Measurements from ENCODE around the gene LILRB3. TPM values are rescaled to one million over a fixed set of nuclear protein-coding genes. Genes with fewer than 3 reads are reported as not detected.
"Not testable (repeated sequence)": the region's sequence is repeated elsewhere in the genome, so short reads cannot be mapped to it uniquely, and the experiment has no call there.

The LILRB3 gene
- total RNA-seq, 2 experiments from 2014 or later = 5.3 to 5.8 TPM

DNA sequence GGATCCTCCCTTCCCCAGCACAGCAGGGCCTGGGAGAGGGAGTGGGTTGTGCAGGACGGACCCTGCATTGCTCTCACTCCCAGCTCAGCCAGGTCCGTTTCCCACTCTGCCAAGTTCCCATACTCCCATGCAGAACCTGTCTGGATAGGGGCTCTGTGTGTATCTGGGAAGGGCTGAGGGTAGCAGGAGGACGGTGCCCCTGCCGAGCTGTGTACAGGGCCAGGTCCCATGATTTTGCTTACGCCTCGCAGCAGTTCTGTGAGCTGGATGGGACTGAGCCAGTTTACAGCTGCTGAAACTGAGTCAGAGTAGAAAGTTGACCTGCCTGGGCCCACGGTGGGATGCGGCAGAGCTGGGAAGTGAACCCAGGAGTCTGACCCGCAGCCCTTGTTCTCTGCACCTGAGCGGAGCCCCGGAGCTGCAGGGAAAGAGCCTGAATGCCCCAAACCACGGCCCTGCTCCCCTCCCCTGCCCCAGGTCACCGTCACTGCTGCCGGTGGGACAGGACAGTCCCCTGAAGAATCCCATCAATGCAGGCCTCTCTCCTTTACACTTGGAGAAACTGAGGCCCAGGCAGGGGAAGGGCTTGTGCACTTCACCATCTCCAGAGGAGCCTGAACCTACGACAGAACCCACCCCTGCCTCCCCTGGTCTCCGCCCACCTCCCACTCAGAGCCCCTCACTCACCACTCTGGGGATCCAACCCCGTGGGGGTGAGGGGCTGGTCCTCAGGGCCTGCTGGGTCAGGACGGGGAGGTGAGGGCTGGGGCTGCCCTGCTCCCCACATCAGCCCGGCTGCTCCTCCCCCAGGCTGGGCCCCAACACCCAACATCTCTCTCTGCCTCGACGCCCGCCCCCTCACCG is 30.8 kb upstream of the LILRB3 start:
- CTCF ChIA-PET = no interaction called here
- Mint-ChIP-seq H3K4me1 (no peaks in the 10 kb centered on the region), H3K4me3 (no peak overlapping the region), H3K36me3 (ENCODE audit: low read depth) (no peaks in the 10 kb centered on the region), H3K27me3 (peaks cover 20% of the 10 kb centered on the region), H3K27ac (no peak overlapping the region), H3K9me3 (no peaks in the 10 kb centered on the region)
- no peak for DNase-seq
- POLR2A ChIA-PET = no interaction called here

DNA sequence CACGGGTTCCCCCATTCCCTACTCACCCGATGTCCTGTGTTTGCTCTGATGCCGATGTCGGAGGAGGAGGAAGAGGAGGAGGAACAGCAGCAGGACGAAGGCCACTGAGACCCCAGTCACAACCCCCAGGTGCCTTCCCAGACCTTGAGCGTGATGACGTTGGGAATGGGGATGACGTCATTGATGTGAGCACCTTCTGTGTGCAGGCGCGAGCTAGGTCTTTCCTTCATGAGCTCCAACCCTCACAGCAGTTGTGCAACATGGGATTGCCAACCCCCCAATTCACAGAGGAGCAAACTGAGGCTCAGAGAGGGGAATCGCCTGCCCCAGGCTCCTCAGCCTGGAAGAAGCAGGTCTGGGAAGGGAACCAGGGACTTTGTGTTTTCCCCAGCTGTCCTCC is 30.0 kb upstream of the LILRB3 start:
- Mint-ChIP-seq H3K36me3 (ENCODE audit: low read depth) (no peaks in the 10 kb centered on the region), H3K27me3 (peaks cover 19% of the 10 kb centered on the region), H3K4me3 (no peak overlapping the region), H3K27ac (no peak overlapping the region), H3K4me1 (peaks cover 7% of the 10 kb centered on the region), H3K9me3 (no peaks in the 10 kb centered on the region)
- POLR2A ChIA-PET = no interaction called here
- DNase-seq = no peak
- CTCF ChIA-PET = no interaction called here

GRCh38 chr19:54252243-54252642 is 29.4 kb upstream of the LILRB3 start:
- H3K4me1 Mint-ChIP-seq = peaks cover 11% of the 10 kb centered on the region
- no peak for DNase-seq
- H3K4me3 Mint-ChIP-seq = no peak overlapping the region
- H3K27ac Mint-ChIP-seq = no peak overlapping the region
- ChIA-PET POLR2A (no interaction called here), CTCF (no interaction called here)
- H3K27me3 Mint-ChIP-seq = peaks cover 19% of the 10 kb centered on the region
- no peaks in the 10 kb centered on the region for H3K9me3 Mint-ChIP-seq
- H3K36me3 Mint-ChIP-seq (ENCODE audit: low read depth) = no peaks in the 10 kb centered on the region

DNA sequence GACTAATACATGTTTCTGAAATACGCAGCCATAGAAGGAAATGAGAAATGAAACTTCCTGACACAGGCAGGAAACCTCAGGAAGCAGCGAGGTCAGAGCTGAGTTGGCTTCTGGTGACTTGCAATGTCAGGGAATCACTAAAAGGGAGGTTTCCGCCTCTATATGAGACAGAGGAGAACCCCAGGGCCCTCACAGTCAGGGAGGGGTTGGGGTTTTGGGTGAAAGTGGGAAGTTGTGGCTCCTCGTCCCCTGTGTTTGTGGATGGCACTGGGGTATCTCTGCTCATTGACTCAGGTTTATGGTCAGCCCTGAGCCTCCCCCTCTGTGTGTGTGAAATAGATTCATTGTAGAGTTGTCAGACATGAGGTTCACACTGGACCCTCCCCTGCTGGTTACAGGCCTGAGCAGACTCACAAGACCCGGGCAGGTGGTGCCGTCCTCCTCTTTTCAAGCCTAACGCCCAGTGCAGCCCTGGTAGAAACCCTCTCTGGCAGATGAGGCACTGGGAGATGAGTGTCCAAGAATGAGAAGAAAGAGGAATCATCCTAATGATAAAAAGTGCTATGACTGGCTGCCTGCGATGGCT is 25.3 kb upstream of the LILRB3 start:
- Mint-ChIP-seq H3K4me1 (peaks cover 14% of the 10 kb centered on the region), H3K27ac (peak overlapping the region; percentile 2), H3K9me3 (no peaks in the 10 kb centered on the region), H3K4me3 (no peak overlapping the region), H3K36me3 (ENCODE audit: low read depth) (no peaks in the 10 kb centered on the region), H3K27me3 (peaks cover 16% of the 10 kb centered on the region)
- CTCF ChIA-PET = interaction anchor here (0.6 kb wide), 1 partner anchor 18 kb away, joined by 4 read pairs; no protein-coding TSS in a partner anchor
- DNase-seq = peak; percentile 52
- POLR2A ChIA-PET = no interaction called here

DNA sequence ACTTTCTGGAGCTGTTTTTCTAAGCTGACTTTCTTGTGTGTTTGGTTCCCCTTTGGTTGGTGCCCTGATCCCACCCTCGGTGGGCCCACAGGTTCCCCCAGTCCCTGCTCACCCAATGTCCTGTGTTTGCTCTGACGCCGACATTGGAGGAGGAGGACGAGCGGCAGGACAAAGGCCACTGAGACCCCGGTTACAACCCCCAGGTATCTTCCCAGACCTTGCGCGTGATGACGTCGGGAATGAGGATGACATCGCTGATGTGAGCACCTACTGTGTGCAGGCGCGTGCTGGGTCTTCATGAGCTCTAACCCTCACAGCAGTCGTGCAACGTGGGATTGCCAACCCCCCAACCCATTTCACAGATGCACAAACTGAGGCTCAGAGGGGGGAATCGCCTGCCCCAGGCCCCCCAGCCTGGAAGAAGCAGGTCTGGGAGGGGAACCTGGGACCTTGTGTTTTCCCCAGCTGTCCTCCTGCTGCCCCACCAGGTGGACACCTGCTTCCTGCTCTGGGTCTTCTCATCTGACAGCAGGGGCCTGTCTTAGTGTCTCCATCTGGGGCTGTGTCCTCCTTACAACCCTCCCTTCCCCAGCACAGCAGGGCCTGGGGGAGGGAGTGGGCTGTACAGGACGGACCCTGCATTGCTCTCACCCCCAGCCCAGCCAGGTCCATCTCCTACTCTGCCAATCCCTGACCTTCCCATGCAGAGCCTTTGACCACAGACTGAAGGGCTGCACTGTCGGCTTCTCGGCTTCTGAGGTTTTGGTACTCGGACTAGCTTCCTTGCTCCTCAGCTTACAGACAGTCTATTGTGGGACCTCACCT is 24.5 kb upstream of the LILRB3 start:
- Mint-ChIP-seq H3K27me3 (peaks cover 14% of the 10 kb centered on the region), H3K36me3 (ENCODE audit: low read depth) (no peaks in the 10 kb centered on the region), H3K4me3 (no peak overlapping the region), H3K4me1 (peaks cover 18% of the 10 kb centered on the region), H3K9me3 (no peaks in the 10 kb centered on the region), H3K27ac (no peak overlapping the region)
- ChIA-PET POLR2A (interaction anchor here (1.5 to 1.6 kb wide), 2 partner anchors 46 to 88 kb away, joined by 3 to 5 read pairs; partner anchors contain the start of genes LENG1 and RPS9), CTCF (interaction anchor here (1.0 kb wide), 1 partner anchor 19 kb away, joined by 3 read pairs; no protein-coding TSS in a partner anchor)
- DNase-seq = no peak

DNA sequence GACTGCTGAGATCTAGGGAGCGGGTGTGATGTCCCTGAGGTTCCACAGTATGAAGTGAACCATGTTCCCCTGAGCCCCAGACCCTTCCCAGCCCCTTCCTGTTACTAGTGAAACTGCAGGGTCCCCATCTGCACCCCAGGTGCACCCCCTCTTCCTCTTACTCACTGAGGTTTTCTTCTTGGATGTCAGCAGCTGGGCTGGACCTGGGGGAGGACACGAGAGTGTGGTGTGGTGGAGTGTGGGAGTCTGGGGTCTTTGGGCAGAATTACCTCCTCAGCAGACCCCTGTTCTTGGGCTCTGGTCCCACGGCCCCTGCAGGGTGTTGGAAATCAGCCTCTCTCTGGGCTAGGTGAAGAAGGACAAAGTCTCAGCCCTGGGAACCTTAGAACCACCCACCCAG is 23.1 kb upstream of the LILRB3 start:
- H3K27me3 Mint-ChIP-seq = peaks cover 14% of the 10 kb centered on the region
- no peaks in the 10 kb centered on the region for H3K9me3 Mint-ChIP-seq
- H3K36me3 Mint-ChIP-seq (ENCODE audit: low read depth) = no peaks in the 10 kb centered on the region
- peaks cover 18% of the 10 kb centered on the region for H3K4me1 Mint-ChIP-seq
- no peak overlapping the region for H3K27ac Mint-ChIP-seq
- ChIA-PET POLR2A (interaction anchor here (1.5 to 1.6 kb wide), 2 partner anchors 45 to 87 kb away, joined by 3 to 5 read pairs; partner anchors contain the start of genes LENG1 and RPS9), CTCF (no interaction called here)
- no peak for DNase-seq
- H3K4me3 Mint-ChIP-seq = no peak overlapping the region

DNA sequence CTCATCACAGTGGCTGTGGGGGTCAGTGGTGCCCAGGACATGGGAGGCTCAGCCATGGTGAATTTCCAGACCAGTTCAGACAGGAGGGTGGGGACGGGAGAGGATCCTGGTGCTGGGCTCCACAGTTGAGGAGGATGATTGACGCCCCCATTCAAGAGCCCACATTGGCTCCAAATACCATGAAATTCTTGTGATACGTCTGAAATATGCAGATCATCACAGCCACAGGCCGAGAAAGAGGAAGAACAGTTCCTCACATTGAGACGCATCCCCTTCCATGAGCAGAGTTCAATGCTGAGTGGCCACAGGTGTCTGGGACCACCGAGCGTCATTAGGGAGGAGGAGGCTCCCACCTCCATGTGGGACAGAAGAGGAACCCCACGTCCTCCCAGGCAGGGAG is 21.0 kb upstream of the LILRB3 start:
- H3K27ac Mint-ChIP-seq; DNase-seq; H3K9me3 Mint-ChIP-seq; H3K4me3 Mint-ChIP-seq; CTCF ChIA-PET; H3K27me3 Mint-ChIP-seq; H3K36me3 Mint-ChIP-seq (ENCODE audit: low read depth); POLR2A ChIA-PET: not testable (repeated sequence)
- peaks cover 18% of the 10 kb centered on the region for H3K4me1 Mint-ChIP-seq

GRCh38 chr19:54242646-54243045 is 19.8 kb upstream of the LILRB3 start, which contains the start of gene LILRA6:
LILRA6 (minus strand) TSS chr19:54242790.
- CTCF ChIA-PET; H3K9me3 Mint-ChIP-seq; H3K4me3 Mint-ChIP-seq; POLR2A ChIA-PET; DNase-seq; H3K27ac Mint-ChIP-seq; H3K27me3 Mint-ChIP-seq; H3K36me3 Mint-ChIP-seq (ENCODE audit: low read depth); H3K4me1 Mint-ChIP-seq: not testable (repeated sequence)

DNA sequence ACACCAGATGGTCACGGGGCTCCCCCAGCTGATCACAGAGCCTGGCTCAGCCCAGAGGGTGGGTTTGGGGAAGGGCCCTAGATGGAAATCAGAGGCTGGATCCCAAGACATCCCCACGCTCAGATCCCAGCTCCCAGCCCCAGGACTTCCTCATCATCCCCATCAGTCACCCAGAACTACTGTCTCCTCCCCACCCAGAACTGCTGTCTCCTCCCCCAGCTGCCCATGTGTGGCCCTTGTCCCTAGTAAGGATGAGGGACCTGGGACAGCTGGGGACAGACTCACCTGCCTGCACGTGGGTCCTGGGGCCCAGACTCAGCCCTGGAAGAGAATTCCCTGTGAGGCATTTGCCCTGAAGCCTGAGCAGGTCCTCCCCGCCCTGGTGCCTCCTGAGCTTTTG is 19.4 kb upstream of the LILRB3 start:
- H3K9me3 Mint-ChIP-seq; CTCF ChIA-PET; H3K36me3 Mint-ChIP-seq (ENCODE audit: low read depth); DNase-seq; H3K4me1 Mint-ChIP-seq; H3K4me3 Mint-ChIP-seq; H3K27me3 Mint-ChIP-seq; POLR2A ChIA-PET; H3K27ac Mint-ChIP-seq: not testable (repeated sequence)

DNA sequence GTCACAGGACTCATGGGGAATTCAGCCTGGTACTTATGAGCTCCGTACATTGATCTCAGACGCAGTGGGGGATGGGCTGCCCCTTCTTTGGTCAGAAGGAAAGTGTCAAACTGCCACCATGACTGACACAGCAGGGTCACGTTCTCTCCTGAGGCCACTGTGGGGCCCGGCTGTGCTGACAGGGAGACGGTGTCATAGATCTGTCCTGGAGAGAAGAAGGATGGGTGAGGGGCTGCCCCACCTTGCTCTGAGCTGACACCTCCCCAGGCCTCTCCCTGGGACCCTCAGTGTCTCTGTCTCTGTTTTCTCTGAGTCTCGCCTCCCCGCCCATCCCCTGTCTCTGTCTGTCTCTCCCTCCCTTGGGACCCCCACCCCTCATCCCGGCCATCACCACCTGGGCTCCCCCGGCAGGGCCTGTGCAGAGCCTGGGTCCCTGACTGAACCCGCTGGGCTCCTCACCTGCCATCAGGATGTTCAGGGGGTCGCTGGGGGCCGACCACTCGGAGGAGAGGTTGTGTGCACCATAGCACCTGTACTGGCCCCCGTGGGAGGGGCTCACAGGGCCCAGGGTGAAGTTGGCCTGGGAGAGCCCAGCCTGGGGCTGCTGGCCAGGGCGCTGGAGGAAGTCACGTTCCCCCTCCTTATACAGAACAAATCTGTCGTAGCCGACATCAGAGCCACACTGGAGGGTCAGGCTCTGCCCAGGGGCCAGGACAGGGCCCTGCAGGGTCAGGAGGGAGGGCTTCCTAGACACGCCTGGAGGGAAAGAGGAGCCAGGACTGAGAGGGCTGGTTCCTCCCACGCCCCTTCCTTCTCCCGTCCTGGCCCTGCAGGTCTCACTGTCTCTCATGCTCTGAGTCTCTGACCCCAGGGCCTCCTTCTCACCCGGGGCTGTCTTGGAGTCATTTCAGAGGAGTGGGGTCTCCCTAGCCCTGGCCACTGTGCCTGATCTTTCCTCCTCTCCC is 17.8 kb upstream of the LILRB3 start:
- H3K9me3 Mint-ChIP-seq; DNase-seq; H3K36me3 Mint-ChIP-seq (ENCODE audit: low read depth); POLR2A ChIA-PET; H3K4me3 Mint-ChIP-seq; CTCF ChIA-PET; H3K4me1 Mint-ChIP-seq; H3K27ac Mint-ChIP-seq: not testable (repeated sequence)
- H3K27me3 Mint-ChIP-seq = peaks cover 14% of the 10 kb centered on the region

- H3K4me1 Mint-ChIP-seq; H3K27ac Mint-ChIP-seq; CTCF ChIA-PET; H3K36me3 Mint-ChIP-seq (ENCODE audit: low read depth); DNase-seq; H3K9me3 Mint-ChIP-seq; POLR2A ChIA-PET; H3K4me3 Mint-ChIP-seq: not testable (repeated sequence)
- peaks cover 18% of the 10 kb centered on the region for H3K27me3 Mint-ChIP-seq
Measured at GRCh38 chr19:54239491-54240371, 16.9 kb upstream of the LILRB3 start.

- POLR2A ChIA-PET = no interaction called here
- DNase-seq = no peak
- H3K4me1 Mint-ChIP-seq = peaks cover 5% of the 10 kb centered on the region
- H3K27me3 Mint-ChIP-seq = peaks cover 52% of the 10 kb centered on the region
- H3K36me3 Mint-ChIP-seq (ENCODE audit: low read depth) = no peaks in the 10 kb centered on the region
- H3K27ac Mint-ChIP-seq = no peak overlapping the region
- H3K4me3 Mint-ChIP-seq = no peak overlapping the region
- H3K9me3 Mint-ChIP-seq = no peaks in the 10 kb centered on the region
- CTCF ChIA-PET = no interaction called here
Measured at GRCh38 chr19:54233941-54234340, 11.1 kb upstream of the LILRB3 start.

All from activated CD4-positive, alpha-beta memory T cell treated with anti-CD3 and anti-CD28 coated beads, Interleukin-2, amount 10 ng/mL, durations not matched to agents 7 days and 5 days (primary cell).